OCI-LY3 (cell line): Measurements from ENCODE around the gene PLOD2.

Experiments
- H2AFZ ChIP-seq: fragments of 200-600, 300-600 bp; shearing (Covaris generic); 2 replicates; pipeline ENCODE4 v1.6.0; 2014; ENCODE audit warnings: antibody characterized with exemption, low read depth, low read length
- H3K27ac ChIP-seq: fragments of 200-600, 300-600 bp; sonication (generic); 2 replicates; pipeline ENCODE4 v1.5.1; 2014; ENCODE audit warnings: mild to moderate bottlenecking, low read length, moderate library complexity, mixed read lengths
- H3K27me3 ChIP-seq: fragments of 200-600, 300-600 bp; sonication (generic); 2 replicates; pipeline ENCODE4 v1.6.1; 2014; ENCODE audit warnings: low read depth, low read length, mixed read lengths
- H3K36me3 ChIP-seq: fragments of 200-600, 300-600 bp; sonication (generic); replicated peaks from 2 replicates; pipeline ENCODE3; 2014; ENCODE audit warnings: low read depth, low read length, mixed read lengths
- H3K4me1 ChIP-seq: fragments of 300-600, 200-600 bp; sonication (generic); 2 replicates; pipeline ENCODE4 v1.6.1; 2014; ENCODE audit warnings: low read length, mixed read lengths
- H3K4me2 ChIP-seq: fragments of 200-600, 300-600 bp; sonication (generic); 2 replicates; pipeline ENCODE4 v1.6.1; 2014; ENCODE audit warnings: low read length, mixed read lengths
- H3K4me3 ChIP-seq: fragments of 300-600, 200-600 bp; sonication (generic); 2 replicates; pipeline ENCODE4 v1.5.1; 2014; ENCODE audit warnings: antibody characterized with exemption, mild to moderate bottlenecking, low read length, moderate library complexity
- H3K79me2 ChIP-seq: fragments of 300-600, 200-600 bp; shearing (Covaris generic); 2 replicates; pipeline ENCODE4 v1.6.1; 2014; ENCODE audit warnings: mild to moderate bottlenecking, low read length, mixed read lengths
- H3K9ac ChIP-seq: fragments of 300-600, 200-600 bp; shearing (Covaris generic); 2 replicates; pipeline ENCODE4 v1.6.0; 2014; ENCODE audit warnings: mild to moderate bottlenecking, low read length, moderate library complexity
- H3K9me3 ChIP-seq: fragments of 200-600, 300-600 bp; shearing (Covaris generic); 2 replicates; pipeline ENCODE4 v1.6.1; 2014; ENCODE audit warnings: low read length, mixed read lengths; ENCODE audit not compliant: insufficient read depth
- H4K20me1 ChIP-seq: fragments of 200-600, 300-600 bp; sonication (generic); 2 replicates; pipeline ENCODE4 v1.6.1; 2016; ENCODE audit warnings: low read length, mixed read lengths; ENCODE audit not compliant: insufficient read depth
- EZH2phosphoT487 ChIP-seq: fragments of 200-600 bp; shearing (Covaris generic); IDR thresholded peaks from 2 replicates; pipeline ENCODE4 v1.6.1; 2018; ENCODE audit warnings: antibody characterized with exemption, mixed run types, low read depth
- TF ChIP-seq, protein P1 (sequence below): fragments of 200-600, 300-600 bp; sonication (generic); IDR thresholded peaks from 2 replicates; pipeline ENCODE4 v1.5.1; 2014; ENCODE audit warnings: antibody characterized with exemption, low read length, low read depth

The PLOD2 gene

DNA sequence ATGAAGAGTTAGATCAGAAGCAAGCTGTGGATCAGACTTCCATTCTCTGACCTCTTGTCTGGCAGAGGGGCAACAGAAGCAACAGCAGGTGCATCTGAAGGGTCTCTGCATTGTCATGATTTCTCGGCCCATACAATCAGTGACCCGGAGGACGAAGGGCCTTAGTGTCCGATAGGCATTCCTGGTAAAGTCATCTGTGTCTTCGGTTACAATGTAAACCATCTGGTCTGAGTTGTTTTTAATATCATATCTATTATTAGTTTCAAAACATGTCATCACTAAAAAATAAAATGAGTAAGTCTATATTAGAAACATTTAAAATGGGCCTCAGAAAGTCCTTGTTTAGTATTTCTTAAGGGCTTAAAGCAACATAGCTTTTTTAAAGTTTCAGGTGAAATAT is 38.8 kb upstream of the PLOD2 start:
- no peaks in the 10 kb centered on the region for H3K9me3 ChIP-seq
- H2AFZ ChIP-seq: no peak overlapping the region
- H4K20me1 ChIP-seq: no peaks in the 10 kb centered on the region
- TF ChIP-seq EZH2phosphoT487: no peak
- TF ChIP-seq, protein P1, sequence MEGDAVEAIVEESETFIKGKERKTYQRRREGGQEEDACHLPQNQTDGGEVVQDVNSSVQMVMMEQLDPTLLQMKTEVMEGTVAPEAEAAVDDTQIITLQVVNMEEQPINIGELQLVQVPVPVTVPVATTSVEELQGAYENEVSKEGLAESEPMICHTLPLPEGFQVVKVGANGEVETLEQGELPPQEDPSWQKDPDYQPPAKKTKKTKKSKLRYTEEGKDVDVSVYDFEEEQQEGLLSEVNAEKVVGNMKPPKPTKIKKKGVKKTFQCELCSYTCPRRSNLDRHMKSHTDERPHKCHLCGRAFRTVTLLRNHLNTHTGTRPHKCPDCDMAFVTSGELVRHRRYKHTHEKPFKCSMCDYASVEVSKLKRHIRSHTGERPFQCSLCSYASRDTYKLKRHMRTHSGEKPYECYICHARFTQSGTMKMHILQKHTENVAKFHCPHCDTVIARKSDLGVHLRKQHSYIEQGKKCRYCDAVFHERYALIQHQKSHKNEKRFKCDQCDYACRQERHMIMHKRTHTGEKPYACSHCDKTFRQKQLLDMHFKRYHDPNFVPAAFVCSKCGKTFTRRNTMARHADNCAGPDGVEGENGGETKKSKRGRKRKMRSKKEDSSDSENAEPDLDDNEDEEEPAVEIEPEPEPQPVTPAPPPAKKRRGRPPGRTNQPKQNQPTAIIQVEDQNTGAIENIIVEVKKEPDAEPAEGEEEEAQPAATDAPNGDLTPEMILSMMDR: no peak
- no peak overlapping the region for H3K4me3 ChIP-seq
- H3K9ac ChIP-seq: no peak overlapping the region
- H3K4me1 ChIP-seq: no peaks in the 10 kb centered on the region
- H3K36me3 ChIP-seq: no peaks in the 10 kb centered on the region
- H3K27me3 ChIP-seq: no peaks in the 10 kb centered on the region
- no peak overlapping the region for H3K27ac ChIP-seq
- H3K4me2 ChIP-seq: no peak overlapping the region
- H3K79me2 ChIP-seq: no peaks in the 10 kb centered on the region

DNA sequence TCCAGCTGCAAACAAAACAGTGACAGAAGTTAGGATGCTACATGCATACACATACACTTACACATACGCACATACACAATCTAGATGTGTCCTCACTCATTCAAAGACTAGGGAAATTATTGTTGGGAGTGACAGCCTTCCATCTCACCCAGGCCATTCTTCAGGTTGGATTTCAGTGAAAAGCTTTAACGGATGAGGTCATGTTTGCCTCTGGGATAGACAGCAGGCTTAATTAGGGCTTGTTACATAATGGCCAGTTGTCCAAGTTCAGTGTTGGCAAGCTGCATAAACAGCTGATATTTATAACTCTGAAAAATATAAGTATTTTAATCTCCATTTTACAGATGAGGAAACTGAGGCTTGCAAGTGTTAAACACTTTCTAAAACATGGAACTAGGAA is 35.8 kb upstream of the PLOD2 start:
- Histone ChIP-seq H3K9ac (no peak overlapping the region), H3K9me3 (no peaks in the 10 kb centered on the region), H3K4me3 (no peak overlapping the region), H3K79me2 (no peaks in the 10 kb centered on the region), H2AFZ (no peak overlapping the region), H4K20me1 (no peaks in the 10 kb centered on the region), H3K27ac (no peak overlapping the region), H3K4me1 (no peaks in the 10 kb centered on the region), H3K4me2 (no peak overlapping the region), H3K27me3 (no peaks in the 10 kb centered on the region), H3K36me3 (no peaks in the 10 kb centered on the region)
- TF ChIP-seq, protein P1: no peak
- no peak for TF ChIP-seq EZH2phosphoT487

GRCh38 chr3:146195605-146196004 is 34.6 kb upstream of the PLOD2 start:
- H2AFZ ChIP-seq: no peak overlapping the region
- no peaks in the 10 kb centered on the region for H3K36me3 ChIP-seq
- no peaks in the 10 kb centered on the region for H3K9me3 ChIP-seq
- H3K27me3 ChIP-seq: no peaks in the 10 kb centered on the region
- no peak overlapping the region for H3K9ac ChIP-seq
- H4K20me1 ChIP-seq: no peaks in the 10 kb centered on the region
- H3K27ac ChIP-seq: no peak overlapping the region
- H3K4me1 ChIP-seq: no peaks in the 10 kb centered on the region
- no peak overlapping the region for H3K4me3 ChIP-seq
- no peak overlapping the region for H3K4me2 ChIP-seq
- H3K79me2 ChIP-seq: no peaks in the 10 kb centered on the region
- TF ChIP-seq EZH2phosphoT487: no peak
- TF ChIP-seq, protein P1: no peak

DNA sequence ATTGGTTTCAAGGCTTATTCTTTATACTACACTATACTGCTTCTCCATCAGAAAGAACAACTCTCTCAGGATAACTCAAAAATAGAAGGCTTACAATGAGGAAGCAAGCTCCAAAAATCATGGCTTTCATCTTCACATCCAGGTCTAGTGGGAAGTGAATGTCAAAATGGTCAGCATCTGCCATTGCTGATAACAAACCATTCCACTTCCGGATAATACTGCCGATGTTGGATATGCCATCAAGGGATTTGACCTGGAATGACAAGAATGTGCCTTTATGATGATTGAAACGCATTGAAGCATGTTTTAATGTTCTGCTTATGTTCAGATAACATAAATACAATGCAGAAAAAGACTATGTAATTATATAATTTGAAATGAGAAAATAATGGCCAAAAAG is 34.0 kb upstream of the PLOD2 start:
- H3K9ac ChIP-seq: no peak overlapping the region
- H3K79me2 ChIP-seq: no peaks in the 10 kb centered on the region
- H3K36me3 ChIP-seq: no peaks in the 10 kb centered on the region
- no peak overlapping the region for H3K27ac ChIP-seq
- no peaks in the 10 kb centered on the region for H4K20me1 ChIP-seq
- H3K4me2 ChIP-seq: no peak overlapping the region
- no peaks in the 10 kb centered on the region for H3K9me3 ChIP-seq
- H3K4me1 ChIP-seq: no peaks in the 10 kb centered on the region
- H2AFZ ChIP-seq: no peak overlapping the region
- H3K27me3 ChIP-seq: no peaks in the 10 kb centered on the region
- H3K4me3 ChIP-seq: no peak overlapping the region
- TF ChIP-seq EZH2phosphoT487: no peak
- TF ChIP-seq, protein P1: no peak
